Tibial artery (tissue), 4 donors: ENCODE measurements around the gene KRT7.

Source experiments
- DNase-seq, 2 donors: peaks; one replicate each; pipeline ENCODE4 v3.0.0-alpha.2; 2019
- H3K27ac ChIP-seq, 2 donors: fragments of 200-600 bp; sonication (generic) in 1 of 2; 1 replicate in 1 of 2; 2 replicates in 1 of 2; pipeline ENCODE4 v1.5.1; 2018 to 2019; ENCODE audit warnings: mild to moderate bottlenecking in 1 of 2
- H3K27me3 ChIP-seq, 2 donors: fragments of 200-600 bp; sonication (generic) in 1 of 2; one replicate each; pipeline versions ENCODE4 v1.5.1 to v1.6.0; 2016 to 2019
- H3K36me3 ChIP-seq, 3 donors: fragments of 200-600 bp; sonication (generic) in 2 of 3; one replicate each; pipeline ENCODE4 v1.5.1; 2016 to 2019; ENCODE audit warnings: mild to moderate bottlenecking in 2 of 3
- H3K4me1 ChIP-seq, 4 donors: fragments of 200-600 bp; sonication (generic) in 2 of 4; 1 replicate in 3 of 4; 2 replicates in 1 of 4; pipeline ENCODE4 v1.5.1; 2016 to 2019
- H3K4me3 ChIP-seq, 2 donors: fragments of 200-600 bp; sonication (generic) in 1 of 2; 1 replicate in 1 of 2; 2 replicates in 1 of 2; pipeline ENCODE4 v1.5.1; 2018 to 2019; ENCODE audit warnings: mild to moderate bottlenecking in 2 of 2
- H3K9me3 ChIP-seq, 3 donors: fragments of 200-600 bp; sonication (generic) in 1 of 3; one replicate each; pipeline ENCODE4 v1.5.1; 2016 to 2019
- intact Hi-C: fragments of 100-400 bp; cut with DNase I; formaldehyde crosslinking; loops from one replicate; pipeline ENCODE4 v1.15.0; 2023; ENCODE audit warnings: low total_unique reads
- TF ChIP-seq, protein P1 (sequence below), 2 experiments: fragments of 200-600 bp in 1 of 2; fragments of 450-650 bp in 1 of 2; IDR thresholded peaks; one replicate each; pipeline ENCODE4 v1.5.1; 2017 to 2019; ENCODE audit warnings: antibody characterized with exemption in 2 of 2, mild to moderate bottlenecking in 1 of 2, moderate library complexity in 1 of 2

KRT7 gene

GRCh38 chr12:52190860-52191729 is 41.9 kb upstream of the KRT7 start:
- Histone ChIP-seq H3K9me3 (no peaks in the 10 kb centered on the region), H3K27me3 (no peaks in the 10 kb centered on the region), H3K4me3 (no peak overlapping the region), H3K27ac (peak overlapping the region; percentile 68 to 75), H3K4me1 (peaks cover 9 to 90% (median 77%) of the 10 kb centered on the region in 4 donors), H3K36me3 (no peaks in the 10 kb centered on the region)
- TF ChIP-seq, protein P1, sequence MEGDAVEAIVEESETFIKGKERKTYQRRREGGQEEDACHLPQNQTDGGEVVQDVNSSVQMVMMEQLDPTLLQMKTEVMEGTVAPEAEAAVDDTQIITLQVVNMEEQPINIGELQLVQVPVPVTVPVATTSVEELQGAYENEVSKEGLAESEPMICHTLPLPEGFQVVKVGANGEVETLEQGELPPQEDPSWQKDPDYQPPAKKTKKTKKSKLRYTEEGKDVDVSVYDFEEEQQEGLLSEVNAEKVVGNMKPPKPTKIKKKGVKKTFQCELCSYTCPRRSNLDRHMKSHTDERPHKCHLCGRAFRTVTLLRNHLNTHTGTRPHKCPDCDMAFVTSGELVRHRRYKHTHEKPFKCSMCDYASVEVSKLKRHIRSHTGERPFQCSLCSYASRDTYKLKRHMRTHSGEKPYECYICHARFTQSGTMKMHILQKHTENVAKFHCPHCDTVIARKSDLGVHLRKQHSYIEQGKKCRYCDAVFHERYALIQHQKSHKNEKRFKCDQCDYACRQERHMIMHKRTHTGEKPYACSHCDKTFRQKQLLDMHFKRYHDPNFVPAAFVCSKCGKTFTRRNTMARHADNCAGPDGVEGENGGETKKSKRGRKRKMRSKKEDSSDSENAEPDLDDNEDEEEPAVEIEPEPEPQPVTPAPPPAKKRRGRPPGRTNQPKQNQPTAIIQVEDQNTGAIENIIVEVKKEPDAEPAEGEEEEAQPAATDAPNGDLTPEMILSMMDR (IDR thresholded peaks at IDR 0.05), result no peak
- no peak for DNase-seq
- intact Hi-C loops, result no loop called here

DNA sequence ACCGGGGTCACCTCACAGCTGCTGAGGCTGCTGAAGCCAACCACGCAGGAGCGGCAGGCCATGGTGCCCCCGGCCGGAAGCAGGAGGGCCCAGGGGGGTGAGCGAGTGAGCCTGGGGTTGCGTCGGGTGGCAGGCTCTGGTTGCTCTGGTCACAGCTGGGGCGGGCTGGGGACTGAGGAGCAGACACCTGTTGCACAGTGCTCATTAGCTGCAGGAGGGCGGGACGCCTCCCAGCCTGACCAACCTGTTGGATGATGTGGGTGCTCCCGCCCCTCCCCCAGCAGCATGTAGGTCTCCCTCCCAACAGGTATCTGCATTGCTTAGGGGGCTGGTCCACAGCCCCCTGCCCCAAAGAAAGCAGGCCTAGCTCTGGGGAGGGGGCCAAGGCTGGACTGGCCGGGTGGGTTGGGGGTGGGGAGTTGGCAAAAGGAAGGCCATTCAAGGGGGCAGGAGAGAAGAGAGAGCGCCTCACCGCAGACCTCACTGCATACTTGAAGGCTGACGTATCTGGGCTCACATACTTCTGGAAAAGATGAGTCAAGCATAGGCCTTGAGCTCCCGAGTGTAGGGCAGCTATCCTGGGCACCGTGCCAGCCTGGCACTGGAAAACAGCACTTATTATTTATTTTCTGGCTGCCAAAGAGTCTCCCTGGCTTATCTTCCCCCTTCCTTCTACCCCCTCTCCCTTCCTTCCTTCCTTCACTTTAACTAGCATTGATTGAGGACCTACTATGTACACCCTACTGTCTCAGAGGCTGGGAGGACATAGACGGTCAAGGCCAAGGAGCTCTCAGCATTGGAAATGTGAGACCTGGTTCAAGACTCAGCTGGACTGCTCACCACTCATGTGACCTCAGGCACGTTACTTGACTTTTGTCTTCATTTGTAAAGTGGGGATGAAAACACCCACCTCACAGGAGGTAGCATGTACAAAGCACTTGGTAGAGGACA is 40.9 kb upstream of the KRT7 start, which contains the start of gene KRT80:
TSS of gene KRT80 (minus strand) at position 174 of the 951 bp plus-strand sequence. CDS start at position 62, 112 bp downstream.
- H3K9me3 ChIP-seq, result no peaks in the 10 kb centered on the region
- H3K4me1 ChIP-seq, result peaks cover 9 to 79% (median 66%) of the 10 kb centered on the region in 4 donors
- H3K4me3 ChIP-seq, result no peak within 1 kb of the TSS
- no peaks in the 10 kb centered on the region for H3K27me3 ChIP-seq
- H3K27ac ChIP-seq, result peak within 1 kb of the TSS; percentile 68 to 75
- TF ChIP-seq, protein P1 (IDR thresholded peaks at IDR 0.05), result no peak
- intact Hi-C loops, result no loop called here
- peak; percentile 91 to 96 for DNase-seq
- no peaks in the 10 kb centered on the region for H3K36me3 ChIP-seq

- H3K27ac ChIP-seq, result peak overlapping the region; percentile 68 to 75
- no peak for DNase-seq
- peaks cover 9 to 65% (median 61%) of the 10 kb centered on the region in 4 donors for H3K4me1 ChIP-seq
- intact Hi-C loops, result no loop called here
- no peaks in the 10 kb centered on the region for H3K27me3 ChIP-seq
- H3K4me3 ChIP-seq, result no peak overlapping the region
- no peaks in the 10 kb centered on the region for H3K9me3 ChIP-seq
- TF ChIP-seq, protein P1 (IDR thresholded peaks at IDR 0.05), result no peak
- H3K36me3 ChIP-seq, result no peaks in the 10 kb centered on the region
These were observed 39.5 kb upstream of the KRT7 start for GRCh38 chr12:52193532-52193931.

DNA sequence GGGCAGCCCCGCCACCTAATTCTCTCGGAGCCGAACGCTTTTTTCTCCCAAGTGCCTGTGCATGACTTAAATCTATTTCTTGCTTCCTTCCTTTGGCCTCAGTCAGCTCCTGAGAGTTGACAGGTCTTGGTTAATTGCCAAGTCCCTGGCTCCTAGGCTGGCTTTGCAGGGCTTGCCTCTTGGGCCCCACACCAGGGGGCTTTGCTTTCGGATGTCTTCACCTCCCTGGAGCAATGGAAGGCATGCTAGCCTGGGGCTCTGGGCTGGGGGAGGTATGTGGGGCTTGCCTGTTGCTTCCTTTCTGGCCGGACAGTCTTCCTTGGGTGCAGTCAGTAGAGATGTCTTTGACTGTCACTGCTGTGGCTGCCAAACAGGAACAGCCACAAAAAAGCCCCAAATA is 39.1 kb upstream of the KRT7 start:
- Histone ChIP-seq H3K36me3 (no peaks in the 10 kb centered on the region), H3K9me3 (no peaks in the 10 kb centered on the region), H3K4me3 (no peak overlapping the region), H3K27me3 (no peaks in the 10 kb centered on the region), H3K4me1 (peaks cover 9 to 62% (median 58%) of the 10 kb centered on the region in 4 donors), H3K27ac (peak overlapping the region; percentile 68 to 75)
- TF ChIP-seq, protein P1 (IDR thresholded peaks at IDR 0.05), result no peak
- DNase-seq, result no peak
- intact Hi-C loops, result no loop called here

GRCh38 chr12:52195065-52195730 is 37.8 kb upstream of the KRT7 start:
- TF ChIP-seq, protein P1 (IDR thresholded peaks at IDR 0.05), result no peak
- intact Hi-C loops, result no loop called here
- Histone ChIP-seq H3K4me1 (peaks cover 7 to 50% (median 46%) of the 10 kb centered on the region in 4 donors), H3K36me3 (no peaks in the 10 kb centered on the region), H3K9me3 (no peaks in the 10 kb centered on the region), H3K27ac (no peak overlapping the region), H3K27me3 (no peaks in the 10 kb centered on the region), H3K4me3 (no peak overlapping the region)
- DNase-seq, result no peak
